K562 (cell line): Measurements from ENCODE around the gene CLCNKB. TPM values are rescaled to one million over a fixed set of nuclear protein-coding genes. Genes with fewer than 3 reads are reported as not detected.

Experiments
- ATAC-seq: fragments of 200-7000 bp; cut with Tn5 transposase; 3 replicates; pipeline ENCODE4 v1.9.1; 2020; ENCODE audit warnings: moderate library complexity
- BruUV-seq: library from RNA; stranded (reverse); fragments of 400-500 nt; replicated peaks from 2 replicates; lab custom pipeline; 2021; lab: Mats Ljungman, UMichigan
- CTCF ChIA-PET: fragments of 300-600 bp; formaldehyde crosslinking; extraction: SDS; loops from one replicate; lab custom pipeline; 2021; ENCODE audit warnings: low intra/inter-chr PET ratio; lab: Yijun Ruan, JAX
- POLR2A ChIA-PET: fragments of 300-600, 350-650 bp; sonication (Branson Sonifier 250); formaldehyde crosslinking; extraction: SDS; loops from one replicate; lab custom pipeline; 2021; ENCODE audit warnings: antibody characterized with exemption, inconsistent platforms; lab: Yijun Ruan, JAX
- DNase-seq, 4 experiments: peaks; one replicate each; pipeline versions ENCODE4 v3.0.0 to v3.0.0-alpha.2; 2011 to 2018; ENCODE audit warnings: low spot score in 3 of 4, mixed read lengths in 3 of 4; ENCODE audit errors: extremely low read depth in 1 of 4
- FAIRE-seq: peaks from 2 replicates; lab custom pipeline; 2011; peaks lifted over from hg19 to GRCh38; lab: Jason Lieb, UNC
- H2AFZ ChIP-seq: 2 replicates; pipeline ENCODE4 v1.6.0; 2011; ENCODE audit warnings: low read depth, low read length, control low read depth, inconsistent platforms
- H3K27ac ChIP-seq: fragments of 200-600 bp; 3 replicates; pipeline ENCODE4 v1.8.0; 2011; ENCODE audit warnings: low read depth, mild to moderate bottlenecking, control low read depth, inconsistent platforms, low read length, moderate library complexity, mixed read lengths; ENCODE audit errors: extremely low read depth
- H3K27me3 ChIP-seq, 2 experiments: fragments of 300-600 bp in 1 of 2; 2 replicates in 1 of 2; 3 replicates in 1 of 2; pipeline versions ENCODE4 v1.6.0 to v1.8.0; 2011; ENCODE audit warnings: inconsistent platforms in 2 of 2, low read length in 2 of 2, mild to moderate bottlenecking in 1 of 2, mixed read lengths in 1 of 2, moderate library complexity in 1 of 2; ENCODE audit not compliant: control insufficient read depth in 2 of 2, insufficient read depth in 2 of 2
- H3K36me3 ChIP-seq: fragments of 300-600 bp; 3 replicates; pipeline ENCODE4 v1.8.0; 2011; ENCODE audit warnings: mild to moderate bottlenecking, low read length, inconsistent platforms; ENCODE audit not compliant: control insufficient read depth, insufficient read depth
- H3K4me1 ChIP-seq, 2 experiments: fragments of 200-600 bp in 1 of 2; replicated peaks in 1 of 2; 2 replicates in 1 of 2; 3 replicates in 1 of 2; pipeline versions ENCODE4 v1.5.1 to v1.8.0; 2011; ENCODE audit warnings: inconsistent platforms in 2 of 2, low read length in 2 of 2, mild to moderate bottlenecking in 1 of 2, mixed read lengths in 1 of 2, moderate library complexity in 1 of 2; ENCODE audit not compliant: control insufficient read depth in 2 of 2, insufficient read depth in 2 of 2
- H3K4me2 ChIP-seq: 2 replicates; pipeline ENCODE4 v1.6.1; 2011; ENCODE audit warnings: low read length, control low read depth, inconsistent platforms, mixed read lengths; ENCODE audit not compliant: insufficient read depth
- H3K4me3 ChIP-seq: fragments of 200-600 bp; sonication (generic), shearing (Covaris generic); 2 replicates; pipeline ENCODE4 v1.5.1; 2016; ENCODE audit warnings: control low read depth, inconsistent platforms
- H3K79me2 ChIP-seq: fragments of 200-600 bp; 3 replicates; pipeline ENCODE4 v1.8.0; 2011; ENCODE audit warnings: low read length, inconsistent platforms; ENCODE audit not compliant: control insufficient read depth, insufficient read depth
- H3K9ac ChIP-seq, 2 experiments: 2 replicates each; pipeline versions ENCODE4 v1.6.0 to v1.6.1; 2011; ENCODE audit warnings: low read depth in 2 of 2, low read length in 2 of 2, control low read depth in 1 of 2, inconsistent platforms in 1 of 2, mild to moderate bottlenecking in 1 of 2, mixed read lengths in 1 of 2; ENCODE audit not compliant: insufficient read depth in 1 of 2
- H3K9me1 ChIP-seq: one replicate; pipeline ENCODE4 v1.6.0; 2011; ENCODE audit warnings: inconsistent platforms, mild to moderate bottlenecking, low read length, moderate library complexity; ENCODE audit not compliant: control insufficient read depth, insufficient read depth
- H3K9me3 ChIP-seq: replicated peaks from 2 replicates; pipeline ENCODE4 v1.5.1; 2011; ENCODE audit warnings: low read depth, low read length, inconsistent platforms; ENCODE audit not compliant: control insufficient read depth, insufficient read depth
- H4K20me1 ChIP-seq: replicated peaks from 2 replicates; pipeline ENCODE4 v1.6.1; 2011; ENCODE audit warnings: low read length, inconsistent platforms, mixed read lengths; ENCODE audit not compliant: control insufficient read depth, insufficient read depth
- FOXA1 ChIP-seq: fragments of 450-650 bp; IDR thresholded peaks from 2 replicates; pipeline ENCODE4 v1.6.1; 2016; ENCODE audit warnings: mild to moderate bottlenecking, borderline replicate concordance
- ZNF699 ChIP-seq: fragments of 250-450 bp; sonication (Bioruptor Pico); IDR thresholded peaks from 2 replicates; pipeline ENCODE4 v1.8.0; 2021; ENCODE audit warnings: mild to moderate bottlenecking, moderate library complexity; ENCODE audit not compliant: insufficient replicate concordance
- WGBS: fragments of 100-300 bp; shearing (Covaris generic); methylation state at CpG from one replicate; pipeline ENCODE4 v1.1.6; 2016; ENCODE audit warnings: low coverage, mixed read lengths; ENCODE audit not compliant: insufficient coverage; ENCODE audit errors: missing lambda C conversion rate; 5-methylcytosine and 5-hydroxymethylcytosine counted together
- in situ Hi-C: fragments of 300-500 bp; cut with MboI; formaldehyde crosslinking; loops from 4 replicates; pipeline ENCODE4 v1.15.0; 2018; ENCODE audit warnings: inconsistent platforms, mixed read lengths
- intact Hi-C: fragments of 100-400 bp; cut with micrococcal nuclease; formaldehyde crosslinking; loops from 2 replicates; pipeline ENCODE4 v1.14.2; 2022
- polyA plus RNA-seq, 8 experiments: library from polyadenylated mRNA; depleted of rRNA in 4 of 8; stranded (reverse) in 5 of 8; unstranded in 3 of 8; fragments of >200 nt; fragmentation: Nextera tagmentation in 2 of 8; fragmentation: Illumina TruSeq in 1 of 8; extraction: Ambion mirVana in 2 of 8; extraction: Trizol in 1 of 8; gene quantifications; 2 replicates each; pipeline versions ENCODE4 v1.2.1 to v1.2.3, GENCODE V29; 2011 to 2014; ENCODE audit warnings: inconsistent platforms in 1 of 8, missing spikeins in 1 of 8
- total RNA-seq, 7 experiments: library from RNA; depleted of rRNA in 6 of 7; stranded (reverse); fragments of >200 nt in 6 of 7; fragmentation: Illumina TruSeq in 2 of 7; extraction: Trizol in 2 of 7; gene quantifications; 2 replicates each; pipeline versions ENCODE4 v1.2.1 to v1.2.3, GENCODE V29; 2011 to 2021; ENCODE audit warnings: low replicate concordance in 1 of 7
- TF ChIP-seq, protein P1 (sequence below): fragments of 450-650 bp; IDR thresholded peaks from 2 replicates; pipeline ENCODE4 v1.6.1; 2018; ENCODE audit not compliant: partially characterized antibody
- TF ChIP-seq, protein P2 (sequence below): sonication (generic); formaldehyde crosslinking; IDR thresholded peaks from 2 replicates; pipeline ENCODE4 v1.4.0; 2020; ENCODE audit warnings: mild to moderate bottlenecking, missing genetic modification reagents

The CLCNKB gene
- total and polyA plus RNA-seq, 9 of the 15 experiments (the other 6 are each of a cell fraction or from before 2014, with no cell fraction given), result 0.08 to 1.7 (median 0.64) TPM

DNA sequence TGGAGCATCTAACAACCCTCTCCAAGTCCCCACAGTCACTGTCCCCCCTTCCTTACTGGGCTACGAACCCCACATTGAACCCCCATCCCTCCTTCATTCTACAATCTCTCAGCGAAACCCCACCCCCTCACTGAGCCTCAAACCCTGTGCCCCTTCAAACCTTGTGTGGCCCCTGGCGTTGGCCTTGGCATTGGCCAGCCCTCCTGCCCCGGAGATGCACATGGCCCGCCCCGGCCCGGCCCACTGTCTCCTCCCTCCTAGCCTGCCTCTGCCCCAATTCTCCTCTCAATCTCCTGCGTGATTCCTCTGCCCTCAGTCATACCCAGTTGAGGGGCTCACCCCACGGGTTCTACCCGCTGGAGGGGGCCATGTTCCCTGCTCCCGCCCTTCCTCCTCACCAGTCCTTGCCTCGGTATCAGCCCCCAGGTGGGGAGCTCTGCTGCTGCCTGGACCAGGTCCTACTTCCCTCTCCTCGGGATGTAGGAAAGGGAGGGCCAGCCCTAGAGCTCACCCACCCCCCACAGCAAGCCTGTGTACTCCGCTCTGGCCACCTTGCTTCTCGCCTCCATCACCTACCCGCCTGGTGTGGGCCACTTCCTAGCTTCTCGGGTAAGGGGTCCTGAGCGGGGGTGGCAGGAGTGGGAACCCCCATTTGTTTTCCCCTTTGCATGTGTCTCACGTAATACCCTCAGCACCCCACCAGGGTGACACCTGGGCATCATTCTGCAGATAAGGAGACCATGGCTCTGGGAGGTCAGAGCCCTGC, 15.2 kb upstream of the CLCNKB start:
- intact Hi-C loops (no loop called here), in situ Hi-C loops (no loop called here)
- no peaks in the 10 kb centered on the region for H3K9me1 ChIP-seq
- no peaks in the 10 kb centered on the region for H3K9me3 ChIP-seq
- no peaks in the 10 kb centered on the region for H4K20me1 ChIP-seq
- ChIA-PET POLR2A (interaction anchor here (0.5 kb wide), 1 partner anchor 14 kb away, joined by 3 read pairs; no protein-coding TSS in a partner anchor), CTCF (no interaction called here)
- H3K4me3 ChIP-seq, result no peak overlapping the region
- no peaks in the 10 kb centered on the region for H3K79me2 ChIP-seq
- no peak overlapping the region for H3K4me2 ChIP-seq
- ATAC-seq (no peak), DNase-seq (peak in 1 of 4 experiments; percentile 43), FAIRE-seq (no peak)
- BruUV-seq, result no TSS peak
- H3K4me1 ChIP-seq, result peaks cover 12 to 52% of the 10 kb centered on the region in 2 experiments; a peak in 4 of 5 replicates
- H3K9ac ChIP-seq, result peak overlapping the region in 1 of 2 experiments; percentile 54; a peak in 1 of 4 replicates
- 31% methylated on average over 18 of the region's 19 CpGs for WGBS
- no peak overlapping the region for H2AFZ ChIP-seq
- peaks cover 2 to 17% of the 10 kb centered on the region in 2 experiments; a peak in 3 of 5 replicates for H3K27me3 ChIP-seq
- TF ChIP-seq FOXA1, result no peak
- TF ChIP-seq, protein P1, sequence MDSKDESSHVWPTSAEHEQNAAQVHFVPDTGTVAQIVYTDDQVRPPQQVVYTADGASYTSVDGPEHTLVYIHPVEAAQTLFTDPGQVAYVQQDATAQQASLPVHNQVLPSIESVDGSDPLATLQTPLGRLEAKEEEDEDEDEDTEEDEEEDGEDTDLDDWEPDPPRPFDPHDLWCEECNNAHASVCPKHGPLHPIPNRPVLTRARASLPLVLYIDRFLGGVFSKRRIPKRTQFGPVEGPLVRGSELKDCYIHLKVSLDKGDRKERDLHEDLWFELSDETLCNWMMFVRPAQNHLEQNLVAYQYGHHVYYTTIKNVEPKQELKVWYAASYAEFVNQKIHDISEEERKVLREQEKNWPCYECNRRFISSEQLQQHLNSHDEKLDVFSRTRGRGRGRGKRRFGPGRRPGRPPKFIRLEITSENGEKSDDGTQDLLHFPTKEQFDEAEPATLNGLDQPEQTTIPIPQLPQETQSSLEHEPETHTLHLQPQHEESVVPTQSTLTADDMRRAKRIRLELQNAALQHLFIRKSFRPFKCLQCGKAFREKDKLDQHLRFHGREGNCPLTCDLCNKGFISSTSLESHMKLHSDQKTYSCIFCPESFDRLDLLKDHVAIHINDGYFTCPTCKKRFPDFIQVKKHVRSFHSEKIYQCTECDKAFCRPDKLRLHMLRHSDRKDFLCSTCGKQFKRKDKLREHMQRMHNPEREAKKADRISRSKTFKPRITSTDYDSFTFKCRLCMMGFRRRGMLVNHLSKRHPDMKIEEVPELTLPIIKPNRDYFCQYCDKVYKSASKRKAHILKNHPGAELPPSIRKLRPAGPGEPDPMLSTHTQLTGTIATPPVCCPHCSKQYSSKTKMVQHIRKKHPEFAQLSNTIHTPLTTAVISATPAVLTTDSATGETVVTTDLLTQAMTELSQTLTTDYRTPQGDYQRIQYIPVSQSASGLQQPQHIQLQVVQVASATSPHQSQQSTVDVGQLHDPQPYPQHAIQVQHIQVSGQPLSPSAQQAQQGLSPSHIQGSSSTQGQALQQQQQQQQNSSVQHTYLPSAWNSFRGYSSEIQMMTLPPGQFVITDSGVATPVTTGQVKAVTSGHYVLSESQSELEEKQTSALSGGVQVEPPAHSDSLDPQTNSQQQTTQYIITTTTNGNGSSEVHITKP, result peak; percentile 16
- TF ChIP-seq ZNF699 (CRISPR knock-in tag), result no peak
- TF ChIP-seq, protein P2, sequence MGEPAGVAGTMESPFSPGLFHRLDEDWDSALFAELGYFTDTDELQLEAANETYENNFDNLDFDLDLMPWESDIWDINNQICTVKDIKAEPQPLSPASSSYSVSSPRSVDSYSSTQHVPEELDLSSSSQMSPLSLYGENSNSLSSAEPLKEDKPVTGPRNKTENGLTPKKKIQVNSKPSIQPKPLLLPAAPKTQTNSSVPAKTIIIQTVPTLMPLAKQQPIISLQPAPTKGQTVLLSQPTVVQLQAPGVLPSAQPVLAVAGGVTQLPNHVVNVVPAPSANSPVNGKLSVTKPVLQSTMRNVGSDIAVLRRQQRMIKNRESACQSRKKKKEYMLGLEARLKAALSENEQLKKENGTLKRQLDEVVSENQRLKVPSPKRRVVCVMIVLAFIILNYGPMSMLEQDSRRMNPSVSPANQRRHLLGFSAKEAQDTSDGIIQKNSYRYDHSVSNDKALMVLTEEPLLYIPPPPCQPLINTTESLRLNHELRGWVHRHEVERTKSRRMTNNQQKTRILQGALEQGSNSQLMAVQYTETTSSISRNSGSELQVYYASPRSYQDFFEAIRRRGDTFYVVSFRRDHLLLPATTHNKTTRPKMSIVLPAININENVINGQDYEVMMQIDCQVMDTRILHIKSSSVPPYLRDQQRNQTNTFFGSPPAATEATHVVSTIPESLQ (CRISPR knock-in tag), result no peak
- H3K27ac ChIP-seq, result no peak overlapping the region
- no peaks in the 10 kb centered on the region for H3K36me3 ChIP-seq
